ENCODE measurements around the gene BIN1. TPM values are rescaled to one million over a fixed set of nuclear protein-coding genes. Genes with fewer than 3 reads are reported as not detected.

The BIN1 gene
- total RNA-seq, 4 donors from 2014 or later = 1,150 to 2,167 (median 1,736) TPM

GRCh38 chr2:127108090-127108523 lies 1.2 kb upstream of the BIN1 start:
- Histone ChIP-seq H3K4me1 (peaks cover 22 to 34% of the 10 kb centered on the region in 2 donors), H3K27ac (peak overlapping the region; percentile 97 to 100 (median 100)), H3K4me3 (peak overlapping the region in 3 of 4 donors; percentile 81 to 95 (median 86)), H3K27me3 (no peaks in the 10 kb centered on the region), H3K36me3 (no peaks in the 10 kb centered on the region), H3K9me3 (no peaks in the 10 kb centered on the region)
- in situ Hi-C loops (cut with MboI; ENCODE audit: low sequenced_read_pairs in 4 of 4) (no loop called here), intact Hi-C loops (cut with DNase I; ENCODE audit: low total_unique reads) (loop anchor here (1.0 to 5.0 kb wide), 2 partner anchors 35 to 919 kb away; partner anchors contain the start of gene SAP130)
- TF ChIP-seq POLR2A (IDR thresholded peaks at IDR 0.05) (no peak), CTCF (IDR thresholded peaks at IDR 0.05 in 4 of 5, conservative IDR thresholded peaks at IDR 0.05 in 1 of 5) (no peak)
- no peak for DNase-seq
- no peak for ATAC-seq

DNA sequence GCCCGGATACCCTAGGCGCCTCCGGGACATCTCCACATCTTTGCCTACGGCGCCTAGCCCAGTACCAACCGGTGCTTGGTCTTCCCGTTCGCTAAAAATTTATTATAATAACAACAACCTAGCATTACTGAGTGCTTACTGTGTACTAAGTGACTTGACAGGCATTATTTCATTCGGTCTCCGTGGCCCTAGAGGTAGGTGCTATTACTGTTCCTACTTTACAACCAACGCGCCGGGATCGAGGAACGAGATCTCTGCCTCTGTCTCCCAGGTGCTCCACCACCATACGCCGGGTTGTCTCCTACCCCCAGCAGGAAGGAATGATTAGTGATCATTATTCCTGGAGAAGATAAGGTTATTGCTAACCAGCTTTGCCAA lies 657 bp upstream of the BIN1 start:
- H3K27me3 ChIP-seq = no peaks in the 10 kb centered on the region
- intact Hi-C loops (cut with DNase I; ENCODE audit: low total_unique reads) (loop anchor here (5.0 kb wide), 1 partner anchor 920 kb away; the partner anchor contains the start of gene SAP130), in situ Hi-C loops (cut with MboI; ENCODE audit: low sequenced_read_pairs in 4 of 4) (no loop called here)
- peak in 1 of 5 experiments; percentile 31 for TF ChIP-seq CTCF (IDR thresholded peaks at IDR 0.05 in 4 of 5, conservative IDR thresholded peaks at IDR 0.05 in 1 of 5)
- TF ChIP-seq POLR2A (IDR thresholded peaks at IDR 0.05) = no peak
- no peaks in the 10 kb centered on the region for H3K9me3 ChIP-seq
- H3K4me1 ChIP-seq = peaks cover 24 to 39% of the 10 kb centered on the region in 2 donors
- no peaks in the 10 kb centered on the region for H3K36me3 ChIP-seq
- DNase-seq = peak in 1 of 2 donors; percentile 48
- peak overlapping the region; percentile 97 to 100 (median 100) for H3K27ac ChIP-seq
- peak; percentile 7 to 8 for ATAC-seq
- H3K4me3 ChIP-seq = peak overlapping the region; percentile 81 to 95 (median 90)

- Histone ChIP-seq H3K27ac (peak overlapping the region; percentile 97 to 100 (median 100)), H3K36me3 (no peaks in the 10 kb centered on the region), H3K4me3 (peak overlapping the region; percentile 81 to 95 (median 90)), H3K27me3 (no peaks in the 10 kb centered on the region), H3K4me1 (peaks cover 32 to 50% of the 10 kb centered on the region in 2 donors), H3K9me3 (no peaks in the 10 kb centered on the region)
- intact Hi-C loops (cut with DNase I; ENCODE audit: low total_unique reads) = loop anchor here (5.0 kb wide), 1 partner anchor 921 kb away; the partner anchor contains the start of gene SAP130
- in situ Hi-C loops (cut with MboI; ENCODE audit: low sequenced_read_pairs in 4 of 4) = no loop called here
- TF ChIP-seq POLR2A (IDR thresholded peaks at IDR 0.05) = no peak
- peak in 1 of 5 experiments; percentile 6 for TF ChIP-seq CTCF (IDR thresholded peaks at IDR 0.05 in 4 of 5, conservative IDR thresholded peaks at IDR 0.05 in 1 of 5)
- ATAC-seq (peak; percentile 3 to 12), DNase-seq (peak in 1 of 2 donors; percentile 35)
Measured at GRCh38 chr2:127106457-127106990, 430 bp downstream of the BIN1 start.

GRCh38 chr2:127105656-127106456 lies 1.1 kb downstream of the BIN1 start:
- Histone ChIP-seq H3K4me1 (peaks cover 38 to 57% of the 10 kb centered on the region in 2 donors), H3K9me3 (no peaks in the 10 kb centered on the region), H3K27me3 (no peaks in the 10 kb centered on the region), H3K4me3 (peak overlapping the region; percentile 81 to 95 (median 90)), H3K27ac (peak overlapping the region; percentile 97 to 100 (median 100)), H3K36me3 (no peaks in the 10 kb centered on the region)
- peak in 1 of 2 donors; percentile 0 for ATAC-seq
- TF ChIP-seq CTCF (IDR thresholded peaks at IDR 0.05 in 4 of 5, conservative IDR thresholded peaks at IDR 0.05 in 1 of 5) (no peak), POLR2A (IDR thresholded peaks at IDR 0.05) (peak in 1 of 2 donors; percentile 36)
- in situ Hi-C loops (cut with MboI; ENCODE audit: low sequenced_read_pairs in 4 of 4) (no loop called here), intact Hi-C loops (cut with DNase I; ENCODE audit: low total_unique reads) (loop anchor here (2.0 to 5.0 kb wide), 2 partner anchors 51 to 921 kb away; partner anchors contain the start of gene SAP130)
- DNase-seq = peak in 1 of 2 donors; percentile 56

Data from gastrocnemius medialis (tissue), 4 donors.